Measurements from ENCODE around the gene CNTN4. TPM values are rescaled to one million over a fixed set of nuclear protein-coding genes. Genes with fewer than 3 reads are reported as not detected.

CNTN4 gene
- total RNA-seq, 1 donor from 2014 or later, result 22.1 TPM

DNA sequence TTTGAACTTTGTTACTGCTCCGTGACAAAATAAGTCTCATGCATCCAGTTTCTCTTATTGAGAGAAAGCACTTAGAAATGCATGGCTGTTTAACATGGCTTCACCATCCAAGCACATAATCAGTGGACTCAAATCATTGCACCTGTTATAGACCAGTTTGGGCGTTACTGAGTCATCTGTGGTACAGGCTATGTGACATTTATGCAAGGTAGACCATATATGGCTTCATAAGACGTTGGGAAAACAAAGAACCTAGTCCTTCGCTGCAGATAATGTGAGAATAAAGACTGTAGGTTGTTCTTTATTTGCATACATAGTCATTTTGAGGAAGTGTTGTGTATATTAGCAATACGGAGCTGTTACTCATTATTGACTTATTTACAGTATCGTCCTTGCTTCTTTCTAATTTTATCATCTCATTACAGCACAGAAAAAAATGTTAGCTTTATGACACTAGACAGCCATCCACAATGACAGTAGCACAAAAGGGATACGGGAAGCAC is 636.8 kb downstream of the CNTN4 start:
- TF ChIP-seq POLR2AphosphoS5 (IDR thresholded peaks at IDR 0.05; ENCODE audit: insufficient read depth in 1 of 2, low read depth in 1 of 2) (no peak), POLR2A (IDR thresholded peaks at IDR 0.05) (no peak)
- TF ChIP-seq, protein P1, sequence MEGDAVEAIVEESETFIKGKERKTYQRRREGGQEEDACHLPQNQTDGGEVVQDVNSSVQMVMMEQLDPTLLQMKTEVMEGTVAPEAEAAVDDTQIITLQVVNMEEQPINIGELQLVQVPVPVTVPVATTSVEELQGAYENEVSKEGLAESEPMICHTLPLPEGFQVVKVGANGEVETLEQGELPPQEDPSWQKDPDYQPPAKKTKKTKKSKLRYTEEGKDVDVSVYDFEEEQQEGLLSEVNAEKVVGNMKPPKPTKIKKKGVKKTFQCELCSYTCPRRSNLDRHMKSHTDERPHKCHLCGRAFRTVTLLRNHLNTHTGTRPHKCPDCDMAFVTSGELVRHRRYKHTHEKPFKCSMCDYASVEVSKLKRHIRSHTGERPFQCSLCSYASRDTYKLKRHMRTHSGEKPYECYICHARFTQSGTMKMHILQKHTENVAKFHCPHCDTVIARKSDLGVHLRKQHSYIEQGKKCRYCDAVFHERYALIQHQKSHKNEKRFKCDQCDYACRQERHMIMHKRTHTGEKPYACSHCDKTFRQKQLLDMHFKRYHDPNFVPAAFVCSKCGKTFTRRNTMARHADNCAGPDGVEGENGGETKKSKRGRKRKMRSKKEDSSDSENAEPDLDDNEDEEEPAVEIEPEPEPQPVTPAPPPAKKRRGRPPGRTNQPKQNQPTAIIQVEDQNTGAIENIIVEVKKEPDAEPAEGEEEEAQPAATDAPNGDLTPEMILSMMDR (IDR thresholded peaks at IDR 0.05), result no peak
- H3K27me3 ChIP-seq, result no peaks in the 10 kb centered on the region
- no peaks in the 10 kb centered on the region for H3K36me3 ChIP-seq
- no peaks in the 10 kb centered on the region for H3K4me1 ChIP-seq
- DNase-seq (ENCODE audit: extremely low spot score in 2 of 2), result no peak
- no peak overlapping the region for H3K4me3 ChIP-seq
- H3K9me3 ChIP-seq, result no peaks in the 10 kb centered on the region
- intact Hi-C loops (cut with DNase I), result no loop called here
- H3K27ac ChIP-seq, result no peak overlapping the region

- Histone ChIP-seq H3K36me3 (no peaks in the 10 kb centered on the region), H3K4me1 (no peaks in the 10 kb centered on the region), H3K9me3 (no peaks in the 10 kb centered on the region), H3K27ac (no peak overlapping the region), H3K27me3 (no peaks in the 10 kb centered on the region), H3K4me3 (no peak overlapping the region)
- TF ChIP-seq POLR2AphosphoS5 (IDR thresholded peaks at IDR 0.05; ENCODE audit: insufficient read depth in 1 of 2, low read depth in 1 of 2) (no peak), POLR2A (IDR thresholded peaks at IDR 0.05) (no peak)
- TF ChIP-seq, protein P1 (IDR thresholded peaks at IDR 0.05), result no peak
- DNase-seq (ENCODE audit: extremely low spot score in 2 of 2), result no peak
- intact Hi-C loops (cut with DNase I), result no loop called here
Observed at GRCh38 chr3:2741516-2741915, 642.9 kb downstream of the CNTN4 start.

GRCh38 chr3:2765002-2765579 is 666.4 kb downstream of the CNTN4 start:
- Histone ChIP-seq H3K27me3 (no peaks in the 10 kb centered on the region), H3K9me3 (no peaks in the 10 kb centered on the region), H3K27ac (no peak overlapping the region), H3K36me3 (no peaks in the 10 kb centered on the region), H3K4me1 (no peaks in the 10 kb centered on the region), H3K4me3 (no peak overlapping the region)
- intact Hi-C loops (cut with DNase I), result no loop called here
- TF ChIP-seq, protein P1 (IDR thresholded peaks at IDR 0.05), result no peak
- TF ChIP-seq POLR2AphosphoS5 (IDR thresholded peaks at IDR 0.05; ENCODE audit: insufficient read depth in 1 of 2, low read depth in 1 of 2), result no peak
- TF ChIP-seq POLR2A (IDR thresholded peaks at IDR 0.05), result no peak
- DNase-seq (ENCODE audit: extremely low spot score in 2 of 2), result no peak

DNA sequence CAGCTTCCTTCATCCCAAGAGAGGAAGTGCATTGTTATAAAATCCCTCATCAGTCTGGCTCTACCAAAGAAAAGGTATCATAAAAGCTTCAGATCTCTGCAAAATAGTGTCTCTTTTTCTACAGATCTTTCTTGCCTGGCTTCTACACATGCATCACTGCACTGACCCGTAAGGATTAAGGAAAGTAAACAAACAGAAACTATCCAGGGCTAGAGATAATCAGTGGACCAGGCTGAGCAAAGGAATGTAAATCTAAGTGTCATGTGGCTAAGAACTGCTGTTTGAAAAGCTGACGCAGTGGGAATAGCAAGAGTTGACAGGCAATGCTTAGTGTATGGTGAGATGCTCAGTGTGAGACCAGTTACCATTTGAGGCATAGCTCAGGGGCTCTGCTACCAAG is 671.8 kb downstream of the CNTN4 start:
- H3K9me3 ChIP-seq, result no peaks in the 10 kb centered on the region
- no peaks in the 10 kb centered on the region for H3K36me3 ChIP-seq
- no peak for DNase-seq (ENCODE audit: extremely low spot score in 2 of 2)
- no peaks in the 10 kb centered on the region for H3K27me3 ChIP-seq
- TF ChIP-seq POLR2AphosphoS5 (IDR thresholded peaks at IDR 0.05; ENCODE audit: insufficient read depth in 1 of 2, low read depth in 1 of 2) (no peak), POLR2A (IDR thresholded peaks at IDR 0.05) (no peak)
- TF ChIP-seq, protein P1 (IDR thresholded peaks at IDR 0.05), result no peak
- no peak overlapping the region for H3K4me3 ChIP-seq
- intact Hi-C loops (cut with DNase I), result no loop called here
- H3K4me1 ChIP-seq, result no peaks in the 10 kb centered on the region
- H3K27ac ChIP-seq, result no peak overlapping the region

DNA sequence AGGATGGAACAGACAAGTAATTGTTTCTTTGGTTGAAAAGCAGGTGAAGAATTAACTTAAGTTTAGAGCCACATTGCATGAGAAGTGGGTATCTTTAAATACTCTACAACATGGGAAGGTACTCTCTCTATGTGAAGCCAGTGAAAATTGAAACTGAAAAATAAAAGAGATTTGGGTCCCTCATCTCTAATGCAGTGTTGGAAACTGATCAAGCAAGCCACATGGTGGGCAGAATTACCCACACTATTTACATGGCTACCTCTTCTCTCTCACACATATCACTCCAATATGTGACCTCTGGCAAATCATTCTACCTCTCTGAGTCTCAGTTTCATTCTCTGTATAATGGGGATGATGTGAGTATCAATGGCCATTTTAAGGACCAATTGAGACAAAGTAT is 672.5 kb downstream of the CNTN4 start:
- intact Hi-C loops (cut with DNase I), result no loop called here
- TF ChIP-seq, protein P1 (IDR thresholded peaks at IDR 0.05), result no peak
- TF ChIP-seq POLR2A (IDR thresholded peaks at IDR 0.05) (no peak), POLR2AphosphoS5 (IDR thresholded peaks at IDR 0.05; ENCODE audit: insufficient read depth in 1 of 2, low read depth in 1 of 2) (no peak)
- no peaks in the 10 kb centered on the region for H3K9me3 ChIP-seq
- H3K36me3 ChIP-seq, result no peaks in the 10 kb centered on the region
- H3K27ac ChIP-seq, result no peak overlapping the region
- H3K27me3 ChIP-seq, result no peaks in the 10 kb centered on the region
- no peak for DNase-seq (ENCODE audit: extremely low spot score in 2 of 2)
- no peak overlapping the region for H3K4me3 ChIP-seq
- H3K4me1 ChIP-seq, result no peaks in the 10 kb centered on the region

Measured in vagina (tissue), 2 donors.